HL-60 (cell line): ENCODE results near the gene C12orf75.

Experiments used
- GABPA ChIP-seq: IDR thresholded peaks from 2 replicates; pipeline ENCODE4 v1.6.1; 2012; ENCODE audit warnings: low read depth
- POLR2AphosphoS5 ChIP-seq: IDR thresholded peaks from 2 replicates; pipeline ENCODE4 v1.6.1; 2012; ENCODE audit warnings: low read depth
- TF ChIP-seq, protein P1 (sequence below): IDR thresholded peaks from one replicate; pipeline ENCODE4 v1.5.1; 2011; ENCODE audit warnings: low read length, control low read depth, inconsistent platforms; ENCODE audit not compliant: insufficient read depth
- TF ChIP-seq, protein P2 (sequence below): IDR thresholded peaks from 2 replicates; pipeline ENCODE4 v1.6.1; 2012; ENCODE audit warnings: low read depth; ENCODE audit not compliant: insufficient replicate concordance

DNA sequence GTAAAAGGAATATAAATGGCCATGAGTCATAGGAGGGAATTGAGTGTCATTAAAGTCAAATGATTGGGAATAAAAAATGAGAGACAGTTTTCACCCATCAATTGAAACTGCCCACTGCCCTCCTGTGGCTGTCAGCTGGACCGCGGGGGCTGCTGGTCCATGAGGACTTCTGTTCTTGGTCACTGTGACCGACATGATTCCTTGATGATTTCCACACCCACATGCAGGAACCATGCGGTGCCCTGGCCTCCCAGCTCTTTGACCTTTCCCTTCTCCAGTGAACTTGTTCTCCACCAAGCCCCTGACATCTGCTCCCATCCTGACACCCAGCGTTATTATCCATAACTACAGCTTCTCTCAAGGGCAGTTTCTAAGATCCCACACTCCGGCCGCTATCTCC lies 48.4 kb downstream of the C12orf75 start:
- TF ChIP-seq, protein P1, sequence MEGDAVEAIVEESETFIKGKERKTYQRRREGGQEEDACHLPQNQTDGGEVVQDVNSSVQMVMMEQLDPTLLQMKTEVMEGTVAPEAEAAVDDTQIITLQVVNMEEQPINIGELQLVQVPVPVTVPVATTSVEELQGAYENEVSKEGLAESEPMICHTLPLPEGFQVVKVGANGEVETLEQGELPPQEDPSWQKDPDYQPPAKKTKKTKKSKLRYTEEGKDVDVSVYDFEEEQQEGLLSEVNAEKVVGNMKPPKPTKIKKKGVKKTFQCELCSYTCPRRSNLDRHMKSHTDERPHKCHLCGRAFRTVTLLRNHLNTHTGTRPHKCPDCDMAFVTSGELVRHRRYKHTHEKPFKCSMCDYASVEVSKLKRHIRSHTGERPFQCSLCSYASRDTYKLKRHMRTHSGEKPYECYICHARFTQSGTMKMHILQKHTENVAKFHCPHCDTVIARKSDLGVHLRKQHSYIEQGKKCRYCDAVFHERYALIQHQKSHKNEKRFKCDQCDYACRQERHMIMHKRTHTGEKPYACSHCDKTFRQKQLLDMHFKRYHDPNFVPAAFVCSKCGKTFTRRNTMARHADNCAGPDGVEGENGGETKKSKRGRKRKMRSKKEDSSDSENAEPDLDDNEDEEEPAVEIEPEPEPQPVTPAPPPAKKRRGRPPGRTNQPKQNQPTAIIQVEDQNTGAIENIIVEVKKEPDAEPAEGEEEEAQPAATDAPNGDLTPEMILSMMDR = no peak
- TF ChIP-seq POLR2AphosphoS5 (no peak), GABPA (no peak)
- TF ChIP-seq, protein P2, sequence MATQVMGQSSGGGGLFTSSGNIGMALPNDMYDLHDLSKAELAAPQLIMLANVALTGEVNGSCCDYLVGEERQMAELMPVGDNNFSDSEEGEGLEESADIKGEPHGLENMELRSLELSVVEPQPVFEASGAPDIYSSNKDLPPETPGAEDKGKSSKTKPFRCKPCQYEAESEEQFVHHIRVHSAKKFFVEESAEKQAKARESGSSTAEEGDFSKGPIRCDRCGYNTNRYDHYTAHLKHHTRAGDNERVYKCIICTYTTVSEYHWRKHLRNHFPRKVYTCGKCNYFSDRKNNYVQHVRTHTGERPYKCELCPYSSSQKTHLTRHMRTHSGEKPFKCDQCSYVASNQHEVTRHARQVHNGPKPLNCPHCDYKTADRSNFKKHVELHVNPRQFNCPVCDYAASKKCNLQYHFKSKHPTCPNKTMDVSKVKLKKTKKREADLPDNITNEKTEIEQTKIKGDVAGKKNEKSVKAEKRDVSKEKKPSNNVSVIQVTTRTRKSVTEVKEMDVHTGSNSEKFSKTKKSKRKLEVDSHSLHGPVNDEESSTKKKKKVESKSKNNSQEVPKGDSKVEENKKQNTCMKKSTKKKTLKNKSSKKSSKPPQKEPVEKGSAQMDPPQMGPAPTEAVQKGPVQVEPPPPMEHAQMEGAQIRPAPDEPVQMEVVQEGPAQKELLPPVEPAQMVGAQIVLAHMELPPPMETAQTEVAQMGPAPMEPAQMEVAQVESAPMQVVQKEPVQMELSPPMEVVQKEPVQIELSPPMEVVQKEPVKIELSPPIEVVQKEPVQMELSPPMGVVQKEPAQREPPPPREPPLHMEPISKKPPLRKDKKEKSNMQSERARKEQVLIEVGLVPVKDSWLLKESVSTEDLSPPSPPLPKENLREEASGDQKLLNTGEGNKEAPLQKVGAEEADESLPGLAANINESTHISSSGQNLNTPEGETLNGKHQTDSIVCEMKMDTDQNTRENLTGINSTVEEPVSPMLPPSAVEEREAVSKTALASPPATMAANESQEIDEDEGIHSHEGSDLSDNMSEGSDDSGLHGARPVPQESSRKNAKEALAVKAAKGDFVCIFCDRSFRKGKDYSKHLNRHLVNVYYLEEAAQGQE = no peak
